Astrocyte (in vitro differentiated cells and primary cell): ENCODE measurements around the gene PIK3CB. TPM values are rescaled to one million over a fixed set of nuclear protein-coding genes. Genes with fewer than 3 reads are reported as not detected.

Source experiments
- DNase-seq: peaks from one replicate; pipeline ENCODE4 v3.0.0-alpha.2; 2010; ENCODE audit warnings: low read depth
- FAIRE-seq: peaks from 2 replicates; lab custom pipeline; 2011; peaks lifted over from hg19 to GRCh38; lab: Jason Lieb, UNC
- H2AFZ ChIP-seq: 2 replicates; pipeline ENCODE4 v1.6.0; 2012; ENCODE audit warnings: low read depth, low read length, inconsistent platforms
- H3K27ac ChIP-seq: 2 replicates; pipeline ENCODE4 v1.5.1; 2011; ENCODE audit warnings: low read depth, low read length, inconsistent platforms
- H3K27me3 ChIP-seq: 2 replicates; pipeline ENCODE4 v1.6.0; 2011; ENCODE audit warnings: low read length, inconsistent platforms; ENCODE audit not compliant: insufficient read depth
- H3K36me3 ChIP-seq: 2 replicates; pipeline ENCODE4 v1.5.1; 2011; ENCODE audit warnings: low read length, inconsistent platforms; ENCODE audit not compliant: insufficient read depth
- H3K4me1 ChIP-seq: 2 replicates; pipeline ENCODE4 v1.5.1; 2011; ENCODE audit warnings: low read length, inconsistent platforms; ENCODE audit not compliant: insufficient read depth
- H3K4me2 ChIP-seq: 2 replicates; pipeline ENCODE4 v1.6.0; 2012; ENCODE audit warnings: low read length, inconsistent platforms
- H3K4me3 ChIP-seq: 2 replicates; pipeline ENCODE4 v1.5.1; 2011; ENCODE audit warnings: low read depth, mild to moderate bottlenecking, low read length, inconsistent platforms; ENCODE audit not compliant: insufficient read depth
- H3K79me2 ChIP-seq: 2 replicates; pipeline ENCODE4 v1.6.0; 2012; ENCODE audit warnings: mild to moderate bottlenecking, low read length, inconsistent platforms; ENCODE audit not compliant: insufficient read depth
- H3K9ac ChIP-seq: 2 replicates; pipeline ENCODE4 v1.6.0; 2012; ENCODE audit warnings: mild to moderate bottlenecking, low read length, inconsistent platforms
- H3K9me3 ChIP-seq: 2 replicates; pipeline ENCODE4 v1.5.1; 2012; ENCODE audit warnings: low read depth, mild to moderate bottlenecking, low read length, inconsistent platforms; ENCODE audit not compliant: insufficient read depth
- H4K20me1 ChIP-seq: 2 replicates; pipeline ENCODE4 v1.6.0; 2012; ENCODE audit warnings: low read length, inconsistent platforms; ENCODE audit not compliant: insufficient read depth
- H3K27ac Mint-ChIP-seq: one replicate; pipeline ENCODE4 v1.8.0; 2021; ENCODE audit warnings: mild to moderate bottlenecking, mixed read lengths; ENCODE audit not compliant: unreplicated experiment
- H3K27me3 Mint-ChIP-seq: one replicate; pipeline ENCODE4 v1.8.0; 2021; ENCODE audit warnings: low read depth, mixed read lengths; ENCODE audit not compliant: unreplicated experiment
- H3K36me3 Mint-ChIP-seq: one replicate; pipeline ENCODE4 v1.8.0; 2021; ENCODE audit warnings: low read depth, mixed read lengths; ENCODE audit not compliant: unreplicated experiment
- H3K4me1 Mint-ChIP-seq: one replicate; pipeline ENCODE4 v1.8.0; 2021; ENCODE audit warnings: low read depth, mixed read lengths; ENCODE audit not compliant: unreplicated experiment
- H3K4me3 Mint-ChIP-seq: one replicate; pipeline ENCODE4 v1.8.0; 2021; ENCODE audit warnings: mild to moderate bottlenecking, moderate library complexity, mixed read lengths; ENCODE audit not compliant: unreplicated experiment
- H3K9me3 Mint-ChIP-seq: one replicate; pipeline ENCODE4 v1.8.0; 2021; ENCODE audit warnings: mild to moderate bottlenecking, mixed read lengths; ENCODE audit not compliant: unreplicated experiment
- CTCF ChIP-seq: IDR thresholded peaks from 2 replicates; pipeline ENCODE4 v1.5.1; 2011; ENCODE audit warnings: low read depth, mild to moderate bottlenecking, inconsistent platforms, low read length, moderate library complexity; ENCODE audit not compliant: insufficient read depth
- EZH2 ChIP-seq: IDR thresholded peaks from 2 replicates; pipeline ENCODE4 v1.6.1; 2012; ENCODE audit warnings: mild to moderate bottlenecking, low read length, inconsistent platforms; ENCODE audit not compliant: insufficient read depth
- total RNA-seq: library from RNA; stranded (reverse); gene quantifications from 2 replicates; pipeline ENCODE4 v1.2.1, GENCODE V29; 2021

The PIK3CB gene
- total RNA-seq, 1 donor from 2014 or later = 24.8 TPM

- Histone ChIP-seq H3K36me3 (no peaks in the 10 kb centered on the region), H3K9ac (no peak overlapping the region), H2AFZ (no peak overlapping the region), H3K27me3 (no peaks in the 10 kb centered on the region), H4K20me1 (no peaks in the 10 kb centered on the region), H3K4me3 (no peak overlapping the region), H3K79me2 (no peaks in the 10 kb centered on the region), H3K27ac (no peak overlapping the region), H3K4me1 (no peaks in the 10 kb centered on the region), H3K9me3 (no peaks in the 10 kb centered on the region), H3K4me2 (no peak overlapping the region)
- no peak for DNase-seq
- H3K27me3 Mint-ChIP-seq = no peaks in the 10 kb centered on the region
- H3K27ac Mint-ChIP-seq = no peak overlapping the region
- peaks cover 5% of the 10 kb centered on the region for H3K36me3 Mint-ChIP-seq
- peaks cover 3% of the 10 kb centered on the region for H3K4me1 Mint-ChIP-seq
- no peak for FAIRE-seq
- no peak overlapping the region for H3K4me3 Mint-ChIP-seq
- no peaks in the 10 kb centered on the region for H3K9me3 Mint-ChIP-seq
- no peak for TF ChIP-seq CTCF
- no peak for TF ChIP-seq EZH2
Measured at GRCh38 chr3:138748190-138748589, 86.5 kb downstream of the PIK3CB start.

- Mint-ChIP-seq H3K9me3 (no peaks in the 10 kb centered on the region), H3K36me3 (peaks cover 5% of the 10 kb centered on the region), H3K27ac (no peak overlapping the region), H3K4me3 (no peak overlapping the region), H3K4me1 (no peaks in the 10 kb centered on the region), H3K27me3 (no peaks in the 10 kb centered on the region)
- Histone ChIP-seq H3K4me1 (no peaks in the 10 kb centered on the region), H2AFZ (no peak overlapping the region), H3K27me3 (no peaks in the 10 kb centered on the region), H3K4me3 (no peak overlapping the region), H3K27ac (no peak overlapping the region), H3K79me2 (no peaks in the 10 kb centered on the region), H3K9me3 (no peaks in the 10 kb centered on the region), H3K9ac (no peak overlapping the region), H3K4me2 (no peak overlapping the region), H3K36me3 (no peaks in the 10 kb centered on the region), H4K20me1 (no peaks in the 10 kb centered on the region)
- no peak for FAIRE-seq
- DNase-seq = peak; percentile 23
- TF ChIP-seq CTCF (no peak), EZH2 (no peak)
Measured at GRCh38 chr3:138747225-138747624, 87.5 kb downstream of the PIK3CB start.

- H3K27ac ChIP-seq = no peak overlapping the region
- Mint-ChIP-seq H3K4me1 (no peaks in the 10 kb centered on the region), H3K4me3 (no peak overlapping the region), H3K27me3 (no peaks in the 10 kb centered on the region), H3K27ac (no peak overlapping the region), H3K36me3 (peaks cover 2% of the 10 kb centered on the region), H3K9me3 (no peaks in the 10 kb centered on the region)
- H3K9me3 ChIP-seq = no peaks in the 10 kb centered on the region
- no peaks in the 10 kb centered on the region for H3K4me1 ChIP-seq
- H3K79me2 ChIP-seq = no peaks in the 10 kb centered on the region
- H4K20me1 ChIP-seq = no peaks in the 10 kb centered on the region
- no peak overlapping the region for H3K9ac ChIP-seq
- H3K4me3 ChIP-seq = no peak overlapping the region
- no peak overlapping the region for H2AFZ ChIP-seq
- H3K36me3 ChIP-seq = no peaks in the 10 kb centered on the region
- no peak overlapping the region for H3K4me2 ChIP-seq
- no peak for FAIRE-seq
- no peak for DNase-seq
- H3K27me3 ChIP-seq = no peaks in the 10 kb centered on the region
- TF ChIP-seq EZH2 (no peak), CTCF (no peak)
Measured at GRCh38 chr3:138740072-138740471, 94.7 kb downstream of the PIK3CB start.
